Activated gamma-delta T cell (primary cell): ENCODE data around the gene LRBA.

ENCODE experiments used
- DNase-seq: peaks from one replicate; lab custom pipeline; 2025; lab: John Stamatoyannopoulos, UW

The LRBA gene

GRCh38 chr4:150280081-150280895 lies 734.8 kb downstream of the LRBA start:
- no peak for DNase-seq

GRCh38 chr4:150278206-150278605 lies 736.9 kb downstream of the LRBA start:
- no peak for DNase-seq

GRCh38 chr4:150268444-150268843 lies 746.6 kb downstream of the LRBA start:
- DNase-seq: no peak

- no peak for DNase-seq
These were observed 749.3 kb downstream of the LRBA start for GRCh38 chr4:150265806-150266205.

- DNase-seq: no peak
These were observed 750.4 kb downstream of the LRBA start for GRCh38 chr4:150264595-150265161.

GRCh38 chr4:150262611-150263010 lies 752.5 kb downstream of the LRBA start:
- no peak for DNase-seq

- DNase-seq: no peak
These were observed 753.5 kb downstream of the LRBA start for GRCh38 chr4:150261571-150261970.

- DNase-seq: no peak
These were observed 755.1 kb downstream of the LRBA start for GRCh38 chr4:150259861-150260567.

- no peak for DNase-seq
These were observed 756.5 kb downstream of the LRBA start for GRCh38 chr4:150258569-150258968.

- DNase-seq: no peak
These were observed 758.0 kb downstream of the LRBA start for GRCh38 chr4:150256841-150257730.

GRCh38 chr4:150256225-150256620 lies 758.9 kb downstream of the LRBA start:
- no peak for DNase-seq

- DNase-seq: no peak
These were observed 759.4 kb downstream of the LRBA start for GRCh38 chr4:150255610-150256224.

- DNase-seq: no peak
These were observed 761.0 kb downstream of the LRBA start for GRCh38 chr4:150253965-150254630.

GRCh38 chr4:150253416-150253815 lies 761.7 kb downstream of the LRBA start:
- DNase-seq: no peak

- no peak for DNase-seq
These were observed 762.3 kb downstream of the LRBA start for GRCh38 chr4:150252741-150253140.

- no peak for DNase-seq
These were observed 762.8 kb downstream of the LRBA start for GRCh38 chr4:150252306-150252705.

GRCh38 chr4:150251752-150252190 lies 763.3 kb downstream of the LRBA start:
- DNase-seq: no peak

GRCh38 chr4:150250998-150251651 lies 764.0 kb downstream of the LRBA start:
- DNase-seq: no peak

- no peak for DNase-seq
These were observed 764.6 kb downstream of the LRBA start for GRCh38 chr4:150250293-150250997.

- DNase-seq: no peak
These were observed 766.9 kb downstream of the LRBA start for GRCh38 chr4:150248181-150248580.
